Lower leg skin (tissue), 4 donors: ENCODE results near the gene MAST4. TPM values are rescaled to one million over a fixed set of nuclear protein-coding genes. Genes with fewer than 3 reads are reported as not detected.

Experiments
- DNase-seq, 2 donors: peaks; one replicate each; pipeline ENCODE4 v3.0.0-alpha.2; 2019; ENCODE audit warnings: low spot score in 2 of 2
- H3K4me3 ChIP-seq: fragments of 200-600 bp; sonication (generic); 2 replicates; pipeline ENCODE4 v1.5.1; 2017; ENCODE audit warnings: mild to moderate bottlenecking, low read depth; ENCODE audit not compliant: poor library complexity, severe bottlenecking
- POLR2A ChIP-seq, 2 donors: fragments of 450-650 bp; IDR thresholded peaks; one replicate each; pipeline ENCODE4 v1.6.1; 2016 to 2017; ENCODE audit warnings: antibody characterized with exemption in 2 of 2, mild to moderate bottlenecking in 1 of 2, moderate library complexity in 1 of 2
- WGBS, 2 donors: methylation state at CpG; one replicate each; pipeline ENCODE4 v1.1.5; 2018; 5-methylcytosine and 5-hydroxymethylcytosine counted together
- intact Hi-C: fragments of 100-400 bp; cut with DNase I; formaldehyde crosslinking; loops from one replicate; pipeline ENCODE4 v1.15.0; 2023; ENCODE audit warnings: low total_unique reads
- total RNA-seq, 4 donors: library from RNA; depleted of rRNA; stranded (reverse); fragments of >200 nt; gene quantifications; one replicate each; pipeline ENCODE4 v1.1.0, GENCODE V29; 2016
- TF ChIP-seq, protein P1 (sequence below), 3 donors: fragments of 450-650 bp; IDR thresholded peaks; one replicate each; pipeline ENCODE4 v1.5.1; 2016; ENCODE audit warnings: antibody characterized with exemption in 3 of 3, mild to moderate bottlenecking in 3 of 3, moderate library complexity in 2 of 3

MAST4 gene
- total RNA-seq, 4 donors from 2014 or later = 49.0 to 109 (median 55.5) TPM

DNA sequence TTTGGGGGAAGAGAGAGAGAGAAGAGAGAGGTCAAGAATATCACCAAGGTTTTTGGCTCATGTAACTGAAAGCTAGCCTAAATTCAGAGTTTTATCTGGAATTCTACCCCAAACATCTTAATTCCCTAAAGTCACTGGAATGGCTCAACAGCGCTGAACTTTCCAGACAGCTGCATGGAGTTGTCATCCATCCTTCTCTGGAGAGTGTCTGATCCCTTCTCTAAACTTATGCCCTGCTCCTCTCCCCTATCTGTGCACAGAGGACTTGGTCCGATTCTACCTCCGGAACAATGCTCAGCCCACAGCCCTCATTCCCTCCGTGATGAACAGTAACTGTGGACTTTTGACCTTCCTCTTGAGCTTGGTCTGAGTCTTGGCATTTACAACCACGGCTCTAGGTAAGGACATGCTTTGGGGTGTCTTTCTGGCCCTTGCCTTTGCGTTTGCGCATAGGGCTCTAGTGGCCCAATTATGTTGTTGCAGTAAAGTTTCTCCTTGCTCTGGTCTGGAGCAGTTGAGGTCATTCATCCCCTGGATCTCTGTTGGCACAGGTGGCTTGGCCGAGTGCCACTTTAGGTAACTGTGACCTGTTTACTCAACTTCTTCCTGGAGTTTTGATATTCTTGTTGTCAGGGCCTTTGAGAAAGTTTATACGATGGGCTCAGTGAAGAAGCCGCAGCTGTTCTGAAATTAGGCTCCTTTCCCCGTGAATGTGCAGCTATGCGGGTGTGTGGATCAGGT, 618.7 kb downstream of the MAST4 start:
- 92 to 94% methylated on average over 12 of the region's 12 CpGs for WGBS, 2 donors

DNA sequence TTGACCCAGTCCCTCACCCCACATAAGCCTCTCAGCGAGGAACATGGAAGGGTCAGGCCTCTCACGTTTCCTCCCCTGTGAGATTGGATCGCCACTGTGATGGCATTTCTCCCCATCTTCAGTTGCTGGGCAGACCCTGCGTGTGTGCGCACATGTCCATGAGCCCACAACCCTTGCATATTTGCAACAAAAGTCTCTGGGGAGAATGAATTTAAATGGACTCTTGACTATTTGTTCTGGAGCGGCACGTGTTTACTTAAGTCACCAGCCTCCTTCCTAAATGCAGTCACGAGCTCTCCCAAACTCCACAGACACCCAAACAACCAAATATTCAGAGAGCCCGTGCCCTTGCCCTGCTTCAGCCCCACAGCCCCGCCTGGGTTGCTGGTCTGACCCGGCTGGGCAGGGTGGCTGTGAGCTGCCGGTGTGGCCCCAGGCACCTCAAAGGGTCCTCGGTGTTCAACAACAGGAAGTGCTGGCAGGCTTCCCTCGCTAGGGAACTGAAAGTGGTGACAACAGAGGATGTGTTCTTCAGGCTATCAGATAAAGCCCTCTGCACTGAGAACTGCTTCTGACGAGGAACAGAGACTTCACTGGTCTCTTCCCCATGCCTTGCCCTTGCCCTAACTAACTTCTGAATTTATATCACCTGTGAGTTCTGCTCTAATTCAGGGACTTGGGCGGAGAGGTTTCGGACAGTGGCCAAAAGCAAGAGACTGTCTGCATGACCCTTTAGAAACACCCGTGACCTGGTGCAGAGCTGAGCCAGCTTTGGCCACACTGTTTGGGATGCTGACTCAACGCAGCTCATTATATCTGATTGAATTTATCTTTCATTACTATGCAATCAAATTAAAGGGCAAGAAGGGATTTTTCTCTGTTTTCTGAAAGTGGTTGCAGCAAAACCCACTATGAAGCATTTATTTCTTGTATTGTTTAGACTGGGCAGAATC, 619.6 kb downstream of the MAST4 start:
- TF ChIP-seq POLR2A (IDR thresholded peaks at IDR 0.05) = no peak
- TF ChIP-seq, protein P1, sequence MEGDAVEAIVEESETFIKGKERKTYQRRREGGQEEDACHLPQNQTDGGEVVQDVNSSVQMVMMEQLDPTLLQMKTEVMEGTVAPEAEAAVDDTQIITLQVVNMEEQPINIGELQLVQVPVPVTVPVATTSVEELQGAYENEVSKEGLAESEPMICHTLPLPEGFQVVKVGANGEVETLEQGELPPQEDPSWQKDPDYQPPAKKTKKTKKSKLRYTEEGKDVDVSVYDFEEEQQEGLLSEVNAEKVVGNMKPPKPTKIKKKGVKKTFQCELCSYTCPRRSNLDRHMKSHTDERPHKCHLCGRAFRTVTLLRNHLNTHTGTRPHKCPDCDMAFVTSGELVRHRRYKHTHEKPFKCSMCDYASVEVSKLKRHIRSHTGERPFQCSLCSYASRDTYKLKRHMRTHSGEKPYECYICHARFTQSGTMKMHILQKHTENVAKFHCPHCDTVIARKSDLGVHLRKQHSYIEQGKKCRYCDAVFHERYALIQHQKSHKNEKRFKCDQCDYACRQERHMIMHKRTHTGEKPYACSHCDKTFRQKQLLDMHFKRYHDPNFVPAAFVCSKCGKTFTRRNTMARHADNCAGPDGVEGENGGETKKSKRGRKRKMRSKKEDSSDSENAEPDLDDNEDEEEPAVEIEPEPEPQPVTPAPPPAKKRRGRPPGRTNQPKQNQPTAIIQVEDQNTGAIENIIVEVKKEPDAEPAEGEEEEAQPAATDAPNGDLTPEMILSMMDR (IDR thresholded peaks at IDR 0.05) = no peak
- no peak overlapping the region for H3K4me3 ChIP-seq
- 54 to 68% methylated on average over 19 of the region's 19 CpGs for WGBS, 2 donors
- intact Hi-C loops = no loop called here
- DNase-seq = peak; percentile 83 to 95

More for the DNA sequence above, 618.7 kb downstream of the MAST4 start:
- DNase-seq = no peak
- H3K4me3 ChIP-seq = no peak overlapping the region
- intact Hi-C loops = no loop called here
- TF ChIP-seq, protein P1 (IDR thresholded peaks at IDR 0.05) = no peak
- TF ChIP-seq POLR2A (IDR thresholded peaks at IDR 0.05) = no peak

DNA sequence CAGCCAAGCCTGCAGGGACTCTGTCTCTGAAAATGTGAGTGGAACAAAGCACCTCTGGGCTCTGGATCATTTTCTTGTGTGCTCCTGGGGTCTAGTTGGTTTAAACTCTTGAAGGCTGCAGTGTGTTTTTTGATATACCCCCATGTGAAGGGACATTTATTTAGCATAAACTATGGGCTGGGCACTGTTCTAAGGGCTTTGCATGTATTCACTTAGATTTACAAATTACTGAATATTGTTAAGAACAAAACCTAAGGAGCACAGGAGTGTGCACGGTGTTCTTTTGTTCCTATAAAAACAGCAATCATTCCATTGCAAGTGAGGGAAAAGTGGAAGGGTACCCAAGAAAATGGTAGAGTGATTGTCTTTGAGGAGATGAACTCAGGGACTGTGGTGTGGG, 620.4 kb downstream of the MAST4 start:
- WGBS, 2 donors = 85 to 93% methylated on average over 1 of the region's 1 CpG
- no peak for TF ChIP-seq POLR2A (IDR thresholded peaks at IDR 0.05)
- TF ChIP-seq, protein P1 (IDR thresholded peaks at IDR 0.05) = no peak
- intact Hi-C loops = no loop called here

More for the DNA sequence above, 620.4 kb downstream of the MAST4 start:
- no peak for DNase-seq
- H3K4me3 ChIP-seq = no peak overlapping the region
